ENCODE data around the gene ATF4.

ATF4 gene

DNA sequence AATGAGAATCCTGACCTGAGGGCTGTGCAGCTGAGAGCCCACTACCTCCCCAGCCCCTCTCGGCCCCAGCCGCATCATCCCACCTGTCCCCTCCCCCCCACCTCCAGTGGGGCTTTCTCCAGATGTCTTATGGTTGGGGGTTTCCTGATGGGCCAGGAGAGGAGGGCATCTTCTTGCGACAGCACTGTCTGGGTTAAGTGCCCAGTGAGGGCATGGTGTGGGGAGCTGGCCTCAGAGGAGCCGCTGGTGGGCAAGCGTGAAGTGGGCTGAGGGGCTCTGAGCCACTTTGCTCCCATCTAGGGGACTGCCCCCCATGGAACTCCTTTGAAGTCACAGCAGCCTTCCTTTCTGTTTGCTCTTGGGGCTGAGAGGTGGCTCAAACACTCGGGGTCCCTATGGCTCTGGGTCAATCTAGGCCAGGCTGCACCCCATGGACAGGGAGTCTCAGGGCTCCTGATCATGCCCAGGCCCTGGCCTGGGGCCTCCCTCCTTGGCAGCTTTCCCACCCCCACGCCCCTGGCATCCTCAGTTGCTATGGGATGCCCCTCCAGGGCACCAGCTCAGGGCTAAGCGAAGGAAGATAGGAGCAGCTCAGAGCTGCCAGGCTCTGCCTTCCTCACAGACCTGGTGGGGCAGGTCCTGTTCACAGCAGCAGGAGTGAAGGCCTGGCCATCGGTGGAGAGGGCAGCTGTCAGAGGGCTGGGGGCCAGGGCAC, 29.2 kb upstream of the ATF4 start:
- DNase-seq (ENCODE audit: low read depth) = no peak
- Histone ChIP-seq H3K9ac (ENCODE audit: low read length) (no peak overlapping the region), H3K27me3 (replicated peaks; ENCODE audit: control insufficient read depth, insufficient read depth, low read length) (no peaks in the 10 kb centered on the region), H3K4me3 (ENCODE audit: low read length) (no peak overlapping the region), H3K9me3 (ENCODE audit: control insufficient read depth, low read length) (no peaks in the 10 kb centered on the region), H3K4me1 (ENCODE audit: control insufficient read depth, insufficient read depth, low read length) (peaks cover 22% of the 10 kb centered on the region), H3K36me3 (ENCODE audit: control insufficient read depth, insufficient read depth, low read length, severe bottlenecking) (no peaks in the 10 kb centered on the region)

DNA sequence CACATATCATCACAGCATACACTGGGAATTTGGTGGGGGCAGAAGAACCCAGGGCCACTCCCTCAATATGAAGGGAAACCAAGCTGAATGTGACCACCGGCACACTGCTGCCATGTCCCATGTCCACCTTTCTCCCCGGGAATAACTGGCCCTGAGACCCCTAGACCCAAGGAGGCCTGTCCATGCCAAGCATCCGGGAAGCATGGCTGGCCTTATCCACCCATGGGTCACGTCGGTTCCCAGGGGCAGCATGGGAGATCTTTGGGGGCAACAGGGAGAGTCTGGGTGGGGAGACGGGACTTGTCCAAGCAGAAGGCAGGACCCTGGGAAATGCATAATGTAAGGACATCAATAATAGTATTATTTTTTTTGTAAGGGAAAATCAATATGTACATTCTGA, 28.7 kb upstream of the ATF4 start:
- H3K27me3 ChIP-seq (replicated peaks; ENCODE audit: control insufficient read depth, insufficient read depth, low read length) = no peaks in the 10 kb centered on the region
- no peak for DNase-seq (ENCODE audit: low read depth)
- H3K9ac ChIP-seq (ENCODE audit: low read length) = no peak overlapping the region
- no peaks in the 10 kb centered on the region for H3K36me3 ChIP-seq (ENCODE audit: control insufficient read depth, insufficient read depth, low read length, severe bottlenecking)
- no peak overlapping the region for H3K4me3 ChIP-seq (ENCODE audit: low read length)
- H3K9me3 ChIP-seq (ENCODE audit: control insufficient read depth, low read length) = no peaks in the 10 kb centered on the region
- peaks cover 26% of the 10 kb centered on the region for H3K4me1 ChIP-seq (ENCODE audit: control insufficient read depth, insufficient read depth, low read length)

DNA sequence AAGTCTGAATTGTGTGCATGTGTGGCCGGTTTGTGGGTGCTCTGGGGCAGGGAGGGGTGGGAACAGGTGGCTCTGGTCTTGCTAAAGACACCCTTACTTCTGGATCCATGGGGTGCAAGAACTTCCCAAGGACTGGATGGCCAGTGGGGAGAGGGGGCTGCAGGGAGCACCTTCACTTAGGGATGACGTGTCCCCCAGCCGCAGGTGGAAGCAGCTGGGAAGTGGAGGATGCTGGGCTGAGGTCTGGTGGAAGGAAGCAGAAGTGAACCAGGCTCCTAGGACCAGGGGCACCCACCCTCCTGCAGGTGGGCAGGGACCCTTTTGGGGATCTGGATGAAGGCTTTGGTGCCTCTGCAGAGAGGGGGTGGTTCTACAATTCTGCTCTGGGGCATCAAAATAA, 28.2 kb upstream of the ATF4 start:
- H3K36me3 ChIP-seq (ENCODE audit: control insufficient read depth, insufficient read depth, low read length, severe bottlenecking) = no peaks in the 10 kb centered on the region
- H3K27me3 ChIP-seq (replicated peaks; ENCODE audit: control insufficient read depth, insufficient read depth, low read length) = no peaks in the 10 kb centered on the region
- no peak for DNase-seq (ENCODE audit: low read depth)
- H3K9ac ChIP-seq (ENCODE audit: low read length) = no peak overlapping the region
- no peaks in the 10 kb centered on the region for H3K9me3 ChIP-seq (ENCODE audit: control insufficient read depth, low read length)
- H3K4me3 ChIP-seq (ENCODE audit: low read length) = no peak overlapping the region
- peaks cover 30% of the 10 kb centered on the region for H3K4me1 ChIP-seq (ENCODE audit: control insufficient read depth, insufficient read depth, low read length)

DNA sequence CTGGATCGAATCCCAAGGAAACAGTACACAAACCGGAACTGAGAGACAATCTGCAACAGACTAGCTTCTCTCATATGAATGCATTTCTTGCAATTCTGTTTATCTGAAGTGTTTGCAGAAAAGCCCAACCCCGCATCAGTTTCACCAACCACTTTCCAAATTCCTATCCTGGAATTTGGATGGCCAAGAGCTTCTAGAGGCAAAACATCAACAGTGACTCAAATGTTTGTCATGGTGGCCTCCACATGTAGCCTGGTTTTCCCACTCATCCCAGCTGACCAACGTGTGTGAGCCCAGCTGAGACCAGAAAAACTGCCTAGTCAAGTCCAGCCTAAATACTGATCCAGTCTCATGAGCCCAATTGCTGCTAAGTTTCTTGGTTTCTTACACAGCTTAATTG, 26.6 kb upstream of the ATF4 start:
- Histone ChIP-seq H3K4me3 (ENCODE audit: low read length) (no peak overlapping the region), H3K27me3 (replicated peaks; ENCODE audit: control insufficient read depth, insufficient read depth, low read length) (no peaks in the 10 kb centered on the region), H3K9me3 (ENCODE audit: control insufficient read depth, low read length) (no peaks in the 10 kb centered on the region), H3K4me1 (ENCODE audit: control insufficient read depth, insufficient read depth, low read length) (peaks cover 39% of the 10 kb centered on the region), H3K9ac (ENCODE audit: low read length) (peak overlapping the region; percentile 32), H3K36me3 (ENCODE audit: control insufficient read depth, insufficient read depth, low read length, severe bottlenecking) (no peaks in the 10 kb centered on the region)
- peak; percentile 62 for DNase-seq (ENCODE audit: low read depth)

DNA sequence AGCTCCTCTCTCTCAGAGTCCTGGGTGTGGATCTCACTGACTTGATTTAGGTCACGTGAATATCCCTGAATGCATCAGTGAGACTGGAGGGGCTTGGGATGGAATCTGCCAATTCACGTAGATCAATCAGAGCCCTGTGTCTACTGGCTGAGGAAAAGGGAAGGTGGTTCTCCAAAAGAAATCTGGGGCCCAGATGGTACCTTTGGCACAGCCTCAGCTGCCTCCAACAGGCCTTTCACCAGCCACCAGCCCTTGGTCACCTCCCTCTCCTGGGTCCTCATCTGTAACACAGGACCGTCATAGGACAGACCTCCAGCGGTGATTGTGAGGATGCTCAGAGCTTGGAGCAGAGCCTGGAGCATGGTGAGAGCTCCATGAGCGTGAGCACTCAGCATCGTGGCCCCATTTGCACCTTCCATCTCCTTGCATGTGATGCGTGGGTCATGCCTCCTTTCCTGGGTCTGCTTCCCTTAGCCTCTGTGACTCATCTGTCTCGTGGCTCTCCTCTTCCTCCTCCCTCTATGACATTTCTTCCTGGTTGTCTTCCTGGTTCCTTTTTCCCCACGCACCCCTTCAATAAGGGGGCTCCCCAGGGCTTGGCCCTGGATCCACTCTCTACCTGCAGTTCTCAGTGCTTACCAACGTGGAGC, 25.8 kb upstream of the ATF4 start:
- Histone ChIP-seq H3K36me3 (ENCODE audit: control insufficient read depth, insufficient read depth, low read length, severe bottlenecking) (no peaks in the 10 kb centered on the region), H3K4me1 (ENCODE audit: control insufficient read depth, insufficient read depth, low read length) (peaks cover 41% of the 10 kb centered on the region), H3K27me3 (replicated peaks; ENCODE audit: control insufficient read depth, insufficient read depth, low read length) (no peaks in the 10 kb centered on the region), H3K4me3 (ENCODE audit: low read length) (no peak overlapping the region), H3K9me3 (ENCODE audit: control insufficient read depth, low read length) (no peaks in the 10 kb centered on the region), H3K9ac (ENCODE audit: low read length) (peak overlapping the region; percentile 32)
- no peak for DNase-seq (ENCODE audit: low read depth)

DNA sequence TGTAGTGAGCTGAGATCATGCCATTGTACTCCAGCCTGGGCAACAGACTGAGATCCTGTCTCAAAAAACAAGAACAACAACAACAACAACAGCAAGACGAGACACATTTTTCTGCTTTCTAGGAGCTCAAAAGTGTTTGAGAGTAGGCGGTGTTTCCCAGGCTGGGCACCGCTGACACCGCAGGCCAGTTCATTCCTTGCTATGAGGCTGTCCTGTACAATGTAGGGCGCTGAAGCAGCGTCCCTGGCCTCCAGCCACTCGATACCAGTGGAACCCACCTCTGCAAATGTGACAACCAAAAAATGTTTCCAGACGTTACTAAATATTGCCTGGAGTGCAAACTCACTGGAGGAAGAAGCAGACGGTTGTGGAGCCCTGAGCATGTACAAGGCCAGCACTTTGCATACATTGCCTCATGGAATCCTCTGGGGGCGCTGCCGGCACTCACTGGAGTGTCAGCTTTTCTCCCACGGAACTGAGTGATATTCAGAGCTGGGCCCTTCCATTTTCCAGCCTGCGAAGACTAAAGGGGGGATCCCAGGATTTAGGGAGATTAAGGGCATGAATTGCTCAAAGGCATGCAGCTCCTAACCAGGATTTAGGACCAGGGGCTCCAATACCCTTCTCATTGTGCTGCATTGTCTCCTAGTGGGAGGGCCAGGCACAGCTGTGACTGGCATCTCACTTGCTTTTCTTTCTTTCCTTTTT, 24.1 kb upstream of the ATF4 start:
- Histone ChIP-seq H3K36me3 (ENCODE audit: control insufficient read depth, insufficient read depth, low read length, severe bottlenecking) (no peaks in the 10 kb centered on the region), H3K4me3 (ENCODE audit: low read length) (no peak overlapping the region), H3K4me1 (ENCODE audit: control insufficient read depth, insufficient read depth, low read length) (peaks cover 53% of the 10 kb centered on the region), H3K27me3 (replicated peaks; ENCODE audit: control insufficient read depth, insufficient read depth, low read length) (no peaks in the 10 kb centered on the region), H3K9me3 (ENCODE audit: control insufficient read depth, low read length) (no peaks in the 10 kb centered on the region), H3K9ac (ENCODE audit: low read length) (peak overlapping the region; percentile 61)
- DNase-seq (ENCODE audit: low read depth) = peak; percentile 67

DNA sequence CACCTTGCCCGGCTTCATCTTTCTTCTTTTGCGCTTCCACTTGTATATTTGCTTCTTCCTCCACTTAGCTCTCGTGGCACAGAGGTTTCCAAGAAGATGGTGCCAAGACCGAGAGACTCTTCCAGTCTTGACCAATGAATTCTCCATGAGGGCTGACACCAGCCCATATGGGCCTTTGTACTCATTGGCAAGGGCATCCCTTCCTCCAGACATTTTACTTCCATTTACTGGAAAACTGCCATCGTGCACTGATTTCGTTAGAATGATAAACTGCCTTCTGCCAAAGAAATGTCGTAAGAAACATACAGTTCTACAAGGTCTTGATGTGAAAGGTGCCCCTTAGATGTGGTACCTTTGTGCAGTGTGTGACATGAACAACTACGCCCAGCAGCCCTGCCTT, 22.9 kb upstream of the ATF4 start:
- Histone ChIP-seq H3K36me3 (ENCODE audit: control insufficient read depth, insufficient read depth, low read length, severe bottlenecking) (no peaks in the 10 kb centered on the region), H3K9ac (ENCODE audit: low read length) (no peak overlapping the region), H3K4me1 (ENCODE audit: control insufficient read depth, insufficient read depth, low read length) (peaks cover 60% of the 10 kb centered on the region), H3K4me3 (ENCODE audit: low read length) (no peak overlapping the region), H3K9me3 (ENCODE audit: control insufficient read depth, low read length) (no peaks in the 10 kb centered on the region), H3K27me3 (replicated peaks; ENCODE audit: control insufficient read depth, insufficient read depth, low read length) (no peaks in the 10 kb centered on the region)
- no peak for DNase-seq (ENCODE audit: low read depth)

DNA sequence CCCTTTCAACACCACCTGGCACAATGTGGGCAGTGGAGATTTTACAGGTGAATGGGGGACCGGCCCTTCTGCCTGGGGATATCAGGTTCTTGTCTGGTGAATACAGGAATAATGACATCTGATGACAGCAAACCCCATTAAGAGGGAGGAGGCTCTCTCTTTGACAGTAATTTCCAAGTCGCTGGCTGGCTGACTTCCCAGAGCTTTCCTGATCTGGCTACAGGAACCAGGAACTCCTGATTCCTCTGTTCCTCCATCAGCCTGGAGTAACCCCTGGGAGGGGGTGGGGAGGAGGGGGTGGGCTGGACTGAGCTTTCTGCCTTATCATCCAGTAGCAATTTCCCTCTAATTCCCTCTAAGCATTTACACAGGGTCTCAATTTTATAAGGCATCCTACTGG, 22.0 kb upstream of the ATF4 start:
- Histone ChIP-seq H3K36me3 (ENCODE audit: control insufficient read depth, insufficient read depth, low read length, severe bottlenecking) (no peaks in the 10 kb centered on the region), H3K9ac (ENCODE audit: low read length) (peak overlapping the region; percentile 58), H3K9me3 (ENCODE audit: control insufficient read depth, low read length) (no peaks in the 10 kb centered on the region), H3K4me3 (ENCODE audit: low read length) (no peak overlapping the region), H3K27me3 (replicated peaks; ENCODE audit: control insufficient read depth, insufficient read depth, low read length) (no peaks in the 10 kb centered on the region), H3K4me1 (ENCODE audit: control insufficient read depth, insufficient read depth, low read length) (peaks cover 63% of the 10 kb centered on the region)
- DNase-seq (ENCODE audit: low read depth) = no peak

DNA sequence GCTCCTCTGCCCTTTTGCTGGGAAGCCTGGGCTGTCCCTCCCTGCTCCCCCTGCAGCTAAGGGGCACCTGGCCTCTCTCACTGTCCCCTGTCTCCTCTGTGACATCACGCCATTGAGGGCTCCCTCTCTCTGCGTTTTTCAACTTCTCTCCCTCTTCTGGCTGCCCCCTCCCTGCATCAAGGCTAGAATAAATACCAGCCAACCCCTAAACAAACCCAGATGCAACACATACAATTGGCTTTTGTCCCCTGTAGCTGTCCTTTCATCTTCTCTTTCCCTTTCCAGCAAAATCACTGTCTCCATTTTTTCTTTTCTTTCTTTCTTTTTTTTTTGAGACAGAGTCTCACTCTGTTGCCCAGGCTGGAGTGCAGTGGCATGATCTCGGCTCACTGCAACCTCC, 21.6 kb upstream of the ATF4 start:
- DNase-seq (ENCODE audit: low read depth) = no peak
- H3K4me3 ChIP-seq (ENCODE audit: low read length) = no peak overlapping the region
- no peaks in the 10 kb centered on the region for H3K27me3 ChIP-seq (replicated peaks; ENCODE audit: control insufficient read depth, insufficient read depth, low read length)
- H3K9ac ChIP-seq (ENCODE audit: low read length) = peak overlapping the region; percentile 58
- peaks cover 2% of the 10 kb centered on the region for H3K36me3 ChIP-seq (ENCODE audit: control insufficient read depth, insufficient read depth, low read length, severe bottlenecking)
- H3K9me3 ChIP-seq (ENCODE audit: control insufficient read depth, low read length) = no peaks in the 10 kb centered on the region
- H3K4me1 ChIP-seq (ENCODE audit: control insufficient read depth, insufficient read depth, low read length) = peaks cover 63% of the 10 kb centered on the region

DNA sequence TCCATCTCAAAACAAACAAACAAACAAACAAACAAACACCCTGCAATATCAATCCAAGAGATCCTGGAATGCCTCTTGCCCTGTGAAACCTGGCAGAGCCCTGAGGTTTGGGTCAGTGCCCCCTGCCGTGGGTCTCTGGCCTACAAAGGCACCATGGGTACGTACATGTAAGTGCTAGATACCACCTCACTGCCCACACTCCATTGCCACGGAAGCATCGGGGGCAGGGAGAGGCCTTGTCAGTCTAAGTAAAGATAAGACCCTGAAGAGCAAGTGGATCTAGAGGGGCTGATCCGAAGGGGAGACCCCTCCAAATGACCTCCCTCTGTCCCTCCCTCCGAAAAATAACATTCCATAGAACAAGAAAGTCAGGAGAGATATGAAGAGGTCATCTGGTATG, 20.3 kb upstream of the ATF4 start:
- Histone ChIP-seq H3K4me1 (ENCODE audit: control insufficient read depth, insufficient read depth, low read length) (peaks cover 61% of the 10 kb centered on the region), H3K4me3 (ENCODE audit: low read length) (no peak overlapping the region), H3K36me3 (ENCODE audit: control insufficient read depth, insufficient read depth, low read length, severe bottlenecking) (peaks cover 15% of the 10 kb centered on the region), H3K27me3 (replicated peaks; ENCODE audit: control insufficient read depth, insufficient read depth, low read length) (no peaks in the 10 kb centered on the region), H3K9ac (ENCODE audit: low read length) (peak overlapping the region; percentile 23), H3K9me3 (ENCODE audit: control insufficient read depth, low read length) (no peaks in the 10 kb centered on the region)
- no peak for DNase-seq (ENCODE audit: low read depth)

DNA sequence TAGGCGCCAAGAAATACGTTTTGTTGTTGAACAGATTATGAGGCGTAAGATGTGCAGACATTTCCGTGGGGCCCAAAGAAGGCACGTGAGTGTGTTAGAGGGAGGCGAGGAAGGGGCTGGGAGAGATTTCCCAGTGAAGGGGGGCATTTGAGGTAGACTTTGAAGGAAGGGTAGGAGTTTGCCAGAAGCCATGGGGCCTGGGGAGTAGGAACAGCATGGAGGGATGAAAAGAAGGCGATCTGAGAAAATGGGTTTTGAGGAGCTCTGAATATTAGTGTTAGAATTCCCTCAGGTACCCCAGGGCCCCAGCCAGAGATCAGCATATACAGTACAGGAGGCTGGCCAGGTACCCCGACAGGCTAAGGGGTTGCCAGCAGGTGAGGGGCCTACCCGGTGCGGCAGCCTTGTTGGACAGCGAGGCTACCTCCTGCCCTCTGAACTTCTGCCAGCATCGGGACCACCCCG, 18.7 kb upstream of the ATF4 start:
- Histone ChIP-seq H3K27me3 (replicated peaks; ENCODE audit: control insufficient read depth, insufficient read depth, low read length) (no peaks in the 10 kb centered on the region), H3K4me3 (ENCODE audit: low read length) (peak overlapping the region; percentile 89), H3K4me1 (ENCODE audit: control insufficient read depth, insufficient read depth, low read length) (peaks cover 69% of the 10 kb centered on the region), H3K36me3 (ENCODE audit: control insufficient read depth, insufficient read depth, low read length, severe bottlenecking) (peaks cover 30% of the 10 kb centered on the region), H3K9me3 (ENCODE audit: control insufficient read depth, low read length) (no peaks in the 10 kb centered on the region), H3K9ac (ENCODE audit: low read length) (peak overlapping the region; percentile 92)
- DNase-seq (ENCODE audit: low read depth) = peak; percentile 6

All from adipocyte (in vitro differentiated cells).